Esophagus squamous epithelium (tissue), 4 donors: ENCODE measurements around the gene DENND6B.
A peak's percentile ranks its signal among the peaks of the same experiment; 100 is the strongest.

Experiments used
- POLR2A ChIP-seq, 4 donors: fragments of 450-650 bp; IDR thresholded peaks; one replicate each; pipeline ENCODE4 v1.6.1; 2017; ENCODE audit warnings: antibody characterized with exemption in 4 of 4, mild to moderate bottlenecking in 4 of 4, moderate library complexity in 3 of 4
- TF ChIP-seq, protein P1 (sequence below), 6 experiments: fragments of 450-650 bp in 4 of 6; fragments of 200-600 bp in 2 of 6; sonication (generic) in 2 of 6; IDR thresholded peaks; one replicate each; pipeline ENCODE4 v1.5.1; 2016 to 2019; ENCODE audit warnings: antibody characterized with exemption in 6 of 6, mild to moderate bottlenecking in 4 of 6, moderate library complexity in 4 of 6

DNA sequence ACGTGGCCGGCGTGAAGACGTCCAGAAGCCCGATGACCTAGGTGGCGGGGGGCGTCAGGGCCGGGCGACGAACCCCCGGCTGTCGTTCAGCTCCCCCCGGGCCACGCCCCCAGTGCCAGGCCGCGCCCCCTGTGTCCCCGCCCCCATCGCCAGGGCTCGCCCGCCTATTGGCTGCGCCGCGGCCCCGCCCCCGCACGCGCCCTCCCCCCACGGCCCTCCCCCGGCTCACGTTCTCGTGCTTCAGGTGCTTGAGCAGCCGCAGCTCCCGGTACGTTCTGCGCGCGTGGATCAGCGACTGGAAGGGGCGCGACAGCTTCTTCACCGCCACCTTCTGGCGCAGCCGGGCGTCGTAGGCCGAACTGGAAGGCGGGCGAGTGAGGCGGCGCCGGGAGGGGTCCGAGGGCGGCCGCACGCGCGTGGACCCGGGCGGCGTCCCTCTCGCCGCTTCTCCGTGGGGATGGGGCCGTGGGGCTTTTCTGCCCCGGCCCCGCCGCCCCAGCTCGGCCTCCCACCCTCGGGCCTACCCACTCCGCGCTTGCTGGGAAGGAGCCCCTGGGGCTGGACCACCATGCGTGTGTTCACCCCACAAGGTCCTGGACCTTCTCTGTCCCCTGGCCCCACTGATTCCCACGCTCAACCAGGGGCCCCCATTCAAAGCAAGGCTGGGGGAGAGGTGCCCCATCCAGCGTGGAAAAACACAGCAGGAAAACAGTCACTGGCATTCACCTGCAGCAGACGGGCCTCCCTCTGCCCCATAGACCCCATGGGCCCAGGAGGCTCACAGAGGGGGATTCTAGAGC lies 59.0 kb downstream of the DENND6B start:
- TF ChIP-seq, protein P1, sequence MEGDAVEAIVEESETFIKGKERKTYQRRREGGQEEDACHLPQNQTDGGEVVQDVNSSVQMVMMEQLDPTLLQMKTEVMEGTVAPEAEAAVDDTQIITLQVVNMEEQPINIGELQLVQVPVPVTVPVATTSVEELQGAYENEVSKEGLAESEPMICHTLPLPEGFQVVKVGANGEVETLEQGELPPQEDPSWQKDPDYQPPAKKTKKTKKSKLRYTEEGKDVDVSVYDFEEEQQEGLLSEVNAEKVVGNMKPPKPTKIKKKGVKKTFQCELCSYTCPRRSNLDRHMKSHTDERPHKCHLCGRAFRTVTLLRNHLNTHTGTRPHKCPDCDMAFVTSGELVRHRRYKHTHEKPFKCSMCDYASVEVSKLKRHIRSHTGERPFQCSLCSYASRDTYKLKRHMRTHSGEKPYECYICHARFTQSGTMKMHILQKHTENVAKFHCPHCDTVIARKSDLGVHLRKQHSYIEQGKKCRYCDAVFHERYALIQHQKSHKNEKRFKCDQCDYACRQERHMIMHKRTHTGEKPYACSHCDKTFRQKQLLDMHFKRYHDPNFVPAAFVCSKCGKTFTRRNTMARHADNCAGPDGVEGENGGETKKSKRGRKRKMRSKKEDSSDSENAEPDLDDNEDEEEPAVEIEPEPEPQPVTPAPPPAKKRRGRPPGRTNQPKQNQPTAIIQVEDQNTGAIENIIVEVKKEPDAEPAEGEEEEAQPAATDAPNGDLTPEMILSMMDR (IDR thresholded peaks at IDR 0.05): peak in 3 of 6 experiments; percentile 8 to 37 (median 13)
- TF ChIP-seq POLR2A (IDR thresholded peaks at IDR 0.05): no peak
